Epithelial cell of esophagus (primary cell): Measurements from ENCODE around the gene STOX1.
A peak's percentile ranks its signal among the peaks of the same experiment; 100 is the strongest.

Experiments
- DNase-seq: peaks from one replicate; pipeline ENCODE4 v3.0.0; 2010; ENCODE audit warnings: low read depth
- H3K4me3 ChIP-seq: 2 replicates; pipeline ENCODE4 v1.5.1; 2011; ENCODE audit warnings: mild to moderate bottlenecking, low read length, control low read depth
- TF ChIP-seq, protein P1 (sequence below): IDR thresholded peaks from 2 replicates; pipeline ENCODE4 v1.5.1; 2011; ENCODE audit warnings: low read depth, mild to moderate bottlenecking, low read length, control low read depth, inconsistent platforms; ENCODE audit not compliant: insufficient read depth; ENCODE audit errors: missing control alignments

The STOX1 gene

DNA sequence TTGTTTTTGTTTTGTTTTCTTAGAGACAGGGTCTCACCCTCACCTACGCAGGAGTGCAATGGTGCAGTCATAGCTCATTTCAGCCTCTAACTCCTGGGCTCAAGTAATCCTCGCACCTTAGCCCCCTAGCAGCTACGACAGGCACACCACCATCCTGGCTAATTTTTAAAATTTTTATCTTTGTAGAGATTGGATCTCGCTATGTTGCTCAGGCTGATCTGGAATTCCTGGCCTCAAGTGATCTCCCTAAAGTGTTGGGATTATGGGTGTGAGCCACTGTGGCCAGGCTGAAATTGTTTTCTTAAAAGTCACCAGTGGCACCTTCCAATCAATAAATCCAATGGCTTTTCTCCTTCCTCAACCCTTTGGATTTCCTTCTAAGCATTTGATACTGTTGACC lies 52.9 kb downstream of the STOX1 start:
- DNase-seq, result no peak
- no peak overlapping the region for H3K4me3 ChIP-seq
- TF ChIP-seq, protein P1, sequence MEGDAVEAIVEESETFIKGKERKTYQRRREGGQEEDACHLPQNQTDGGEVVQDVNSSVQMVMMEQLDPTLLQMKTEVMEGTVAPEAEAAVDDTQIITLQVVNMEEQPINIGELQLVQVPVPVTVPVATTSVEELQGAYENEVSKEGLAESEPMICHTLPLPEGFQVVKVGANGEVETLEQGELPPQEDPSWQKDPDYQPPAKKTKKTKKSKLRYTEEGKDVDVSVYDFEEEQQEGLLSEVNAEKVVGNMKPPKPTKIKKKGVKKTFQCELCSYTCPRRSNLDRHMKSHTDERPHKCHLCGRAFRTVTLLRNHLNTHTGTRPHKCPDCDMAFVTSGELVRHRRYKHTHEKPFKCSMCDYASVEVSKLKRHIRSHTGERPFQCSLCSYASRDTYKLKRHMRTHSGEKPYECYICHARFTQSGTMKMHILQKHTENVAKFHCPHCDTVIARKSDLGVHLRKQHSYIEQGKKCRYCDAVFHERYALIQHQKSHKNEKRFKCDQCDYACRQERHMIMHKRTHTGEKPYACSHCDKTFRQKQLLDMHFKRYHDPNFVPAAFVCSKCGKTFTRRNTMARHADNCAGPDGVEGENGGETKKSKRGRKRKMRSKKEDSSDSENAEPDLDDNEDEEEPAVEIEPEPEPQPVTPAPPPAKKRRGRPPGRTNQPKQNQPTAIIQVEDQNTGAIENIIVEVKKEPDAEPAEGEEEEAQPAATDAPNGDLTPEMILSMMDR, result no peak

DNA sequence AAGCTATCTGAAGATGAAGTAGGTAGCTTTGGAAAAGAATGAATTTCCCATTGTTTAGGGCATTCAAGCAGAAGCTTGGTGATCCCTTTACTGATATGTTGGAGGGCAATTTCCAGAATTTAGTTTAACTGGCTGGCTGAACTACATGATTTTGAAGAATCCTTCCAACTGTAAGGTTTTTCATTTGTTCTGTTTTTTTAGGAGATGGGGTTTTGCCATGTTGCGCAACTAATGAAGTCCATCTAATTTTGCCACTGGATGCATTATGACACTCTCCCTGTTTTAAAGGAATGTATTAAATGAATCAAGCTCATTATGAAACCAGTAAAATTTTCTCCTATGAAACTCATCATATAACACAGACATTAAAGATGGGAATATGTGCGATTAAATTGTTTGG lies 67.7 kb downstream of the STOX1 start:
- no peak overlapping the region for H3K4me3 ChIP-seq
- TF ChIP-seq, protein P1, result no peak
- DNase-seq, result no peak

DNA sequence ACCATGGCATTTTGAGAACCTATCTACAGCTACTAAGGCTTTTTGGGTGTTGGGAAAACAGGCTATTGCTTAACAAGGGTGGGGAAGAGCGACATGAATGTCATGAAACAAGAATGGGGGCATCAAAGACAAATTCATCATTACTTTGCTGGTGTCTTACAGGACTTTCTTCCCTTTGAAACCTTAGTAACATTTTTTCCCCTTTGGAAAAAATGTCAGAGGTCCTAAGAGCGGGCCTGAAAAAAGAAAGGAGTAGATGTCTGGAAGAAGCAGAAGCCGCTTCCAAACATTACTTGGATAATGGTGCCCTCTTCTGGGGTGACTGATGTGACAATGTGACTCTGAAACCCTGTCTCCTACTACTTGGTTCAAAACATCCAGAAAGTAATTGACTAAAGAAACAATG lies 70.0 kb downstream of the STOX1 start:
- TF ChIP-seq, protein P1, result peak; percentile 56
- no peak overlapping the region for H3K4me3 ChIP-seq
- peak; percentile 76 for DNase-seq

GRCh38 chr10:68899186-68899745 lies 71.9 kb downstream of the STOX1 start:
- no peak for DNase-seq
- TF ChIP-seq, protein P1, result no peak
- H3K4me3 ChIP-seq, result no peak overlapping the region

DNA sequence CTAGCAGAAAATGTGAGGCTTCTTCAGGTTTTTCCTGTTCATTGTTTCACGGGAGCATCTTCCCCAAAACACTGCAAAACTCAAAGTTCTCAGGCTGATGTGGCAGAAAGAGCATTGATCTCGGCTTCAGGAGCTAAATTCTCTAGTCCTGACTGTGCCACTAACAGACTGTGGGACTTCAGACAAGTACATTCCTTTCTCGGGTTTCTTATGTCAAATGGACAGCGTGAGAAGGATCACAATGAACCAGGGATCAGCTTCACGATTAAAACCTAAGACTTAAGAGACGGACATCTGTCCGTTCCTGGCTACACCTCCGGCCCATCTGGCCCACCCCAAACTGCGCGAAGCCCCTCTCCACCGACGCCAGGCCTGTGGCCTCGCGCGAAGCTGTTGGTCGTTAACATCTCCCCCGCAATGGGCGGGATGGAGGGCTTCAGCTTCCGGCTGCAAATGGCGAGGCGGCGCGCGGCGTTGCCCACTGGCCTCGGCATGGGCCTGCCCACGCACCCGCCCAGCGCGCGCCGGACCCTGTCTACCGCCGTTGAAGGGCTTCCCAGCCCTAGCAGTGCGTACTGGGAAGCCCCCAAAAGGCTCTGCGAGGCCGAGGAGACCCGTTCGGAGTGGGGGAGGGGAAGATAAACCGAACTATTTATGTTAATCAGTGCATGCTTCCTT lies 73.2 kb downstream of the STOX1 start:
- H3K4me3 ChIP-seq, result peak overlapping the region; percentile 94
- no peak for DNase-seq
- TF ChIP-seq, protein P1, result no peak

GRCh38 chr10:68901105-68901927 lies 74.0 kb downstream of the STOX1 start, which contains the start of gene DDX50:
Gene DDX50, plus strand, starts transcription at chr10:68901315. Its CDS starts 70 bp downstream, at chr10:68901385.
- TF ChIP-seq, protein P1, result no peak

More at GRCh38 chr10:68901105-68901927, 74.0 kb downstream of the STOX1 start, which contains the start of gene DDX50:
- peak within 1 kb of the TSS; percentile 94 for H3K4me3 ChIP-seq
- peak; percentile 99 for DNase-seq
